Erythroblast (primary cell): Measurements from ENCODE around the gene EP400.

ENCODE experiments used
- GATA1 ChIP-seq: IDR thresholded peaks from 2 replicates; pipeline ENCODE4 v1.6.1; 2011; ENCODE audit warnings: low read depth, mild to moderate bottlenecking, control low read depth, low read length, moderate library complexity
- POLR2A ChIP-seq: IDR thresholded peaks from 2 replicates; pipeline ENCODE4 v1.6.1; 2011; ENCODE audit warnings: mild to moderate bottlenecking, low read length

GRCh38 chr12:132114667-132115066 is 164.9 kb downstream of the EP400 start:
- TF ChIP-seq POLR2A: no peak
- no peak for TF ChIP-seq GATA1
